Measurements from ENCODE around the gene PLCL2.

DNA sequence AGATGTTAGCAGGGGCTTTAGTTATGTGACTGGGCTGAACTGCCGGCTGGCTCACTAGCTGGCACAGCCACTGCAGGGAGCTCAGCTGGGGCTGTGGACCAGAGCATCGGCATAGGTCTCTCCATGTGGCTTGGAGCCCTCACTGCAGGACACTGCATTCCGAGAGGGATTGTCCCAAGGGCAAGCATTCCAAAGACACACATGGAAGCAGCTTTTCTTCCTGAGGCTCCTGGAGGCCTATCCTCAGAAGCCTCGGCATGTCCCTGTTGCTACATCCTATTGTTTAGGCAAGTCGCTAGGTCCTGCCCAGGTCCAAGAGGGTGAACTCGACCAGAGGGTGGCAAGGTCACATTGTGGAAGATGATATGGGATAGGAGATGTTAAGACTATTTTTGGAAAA is 209.8 kb downstream of the PLCL2 start:
- TF ChIP-seq POLR2A (IDR thresholded peaks at IDR 0.05), result no peak
- TF ChIP-seq, protein P1, sequence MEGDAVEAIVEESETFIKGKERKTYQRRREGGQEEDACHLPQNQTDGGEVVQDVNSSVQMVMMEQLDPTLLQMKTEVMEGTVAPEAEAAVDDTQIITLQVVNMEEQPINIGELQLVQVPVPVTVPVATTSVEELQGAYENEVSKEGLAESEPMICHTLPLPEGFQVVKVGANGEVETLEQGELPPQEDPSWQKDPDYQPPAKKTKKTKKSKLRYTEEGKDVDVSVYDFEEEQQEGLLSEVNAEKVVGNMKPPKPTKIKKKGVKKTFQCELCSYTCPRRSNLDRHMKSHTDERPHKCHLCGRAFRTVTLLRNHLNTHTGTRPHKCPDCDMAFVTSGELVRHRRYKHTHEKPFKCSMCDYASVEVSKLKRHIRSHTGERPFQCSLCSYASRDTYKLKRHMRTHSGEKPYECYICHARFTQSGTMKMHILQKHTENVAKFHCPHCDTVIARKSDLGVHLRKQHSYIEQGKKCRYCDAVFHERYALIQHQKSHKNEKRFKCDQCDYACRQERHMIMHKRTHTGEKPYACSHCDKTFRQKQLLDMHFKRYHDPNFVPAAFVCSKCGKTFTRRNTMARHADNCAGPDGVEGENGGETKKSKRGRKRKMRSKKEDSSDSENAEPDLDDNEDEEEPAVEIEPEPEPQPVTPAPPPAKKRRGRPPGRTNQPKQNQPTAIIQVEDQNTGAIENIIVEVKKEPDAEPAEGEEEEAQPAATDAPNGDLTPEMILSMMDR (IDR thresholded peaks at IDR 0.05), result no peak

Measured in ovary (tissue), 3 donors.